ENCODE measurements around the gene KRT13. TPM values are rescaled to one million over a fixed set of nuclear protein-coding genes. Genes with fewer than 3 reads are reported as not detected.
A peak's percentile ranks its signal among the peaks of the same experiment; 100 is the strongest.

Gene KRT13
- total and polyA plus RNA-seq, 2 of the 4 experiments (the other 2 are of a cell fraction), result 0.18 to 0.56 TPM

DNA sequence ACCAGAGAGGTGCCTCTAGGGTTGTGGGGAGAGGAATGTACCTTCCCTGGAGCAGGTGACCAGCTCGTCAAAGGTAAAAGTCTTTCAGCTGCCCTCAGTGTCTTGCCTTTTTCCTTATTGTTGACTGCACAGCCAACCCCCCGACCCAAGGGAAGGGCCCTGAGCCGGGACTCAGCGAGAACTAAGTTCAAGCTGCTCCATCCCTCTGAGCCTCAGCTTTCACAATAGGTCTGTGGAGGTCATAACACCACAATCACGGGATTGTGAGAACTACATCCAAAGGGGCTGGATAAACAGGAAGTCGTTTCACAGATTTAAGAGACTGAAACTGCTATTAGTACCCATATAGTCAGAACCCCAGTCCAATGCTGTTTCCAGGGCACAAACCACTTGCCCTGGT, 13.1 kb downstream of the KRT13 start:
- H4K8ac ChIP-seq (ENCODE audit: low read depth in 2 of 2, low read length in 2 of 2), result peak overlapping the region in 1 of 2 experiments; percentile 40; a peak in 1 of 4 replicates
- H2AK9ac ChIP-seq (replicated peaks; ENCODE audit: low read depth, low read length, poor library complexity), result no peak overlapping the region
- BruUV-seq (replicated peaks), result no TSS peak
- H3K4me3 ChIP-seq (ENCODE audit: insufficient read depth, low read depth, low read length), result no peak overlapping the region
- dilution Hi-C loops (cut with HindIII; ENCODE audit: low sequenced_read_pairs, unreplicated experiment), result no loop called here
- DNase-seq (peak; percentile 33), ATAC-seq (ENCODE audit: low read depth) (no peak)
- in situ Hi-C loops (cut with MboI; ENCODE audit: low sequenced_read_pairs), result no loop called here
- no peaks in the 10 kb centered on the region for H3K9me3 ChIP-seq (ENCODE audit: control insufficient read depth, insufficient read depth, low read length)
- H3K27ac ChIP-seq (ENCODE audit: insufficient read depth, low read length), result no peak overlapping the region
- no peak overlapping the region for H2AK5ac ChIP-seq (ENCODE audit: low read depth, low read length)
- H4K5ac ChIP-seq (ENCODE audit: low read depth, low read length), result peak overlapping the region; percentile 21
- no peak overlapping the region for H3K56ac ChIP-seq (ENCODE audit: extremely low read depth, insufficient read depth, low read length)
- no peak overlapping the region for H2AFZ ChIP-seq (replicated peaks; ENCODE audit: low read length, poor library complexity)
- peak overlapping the region; percentile 44; the same call in 1 of the 2 replicates for H3K14ac ChIP-seq (replicated peaks; ENCODE audit: low read depth, low read length)
- CTCF ChIA-PET, result interaction anchor here (1.1 kb wide), 1 partner anchor 636 kb away, joined by 4 read pairs; no protein-coding TSS in a partner anchor
- no peaks in the 10 kb centered on the region for H3K79me1 ChIP-seq (ENCODE audit: low read depth in 1 of 2, low read length in 2 of 2)
- peak overlapping the region; percentile 21; the same call in 1 of the 2 replicates for H3K18ac ChIP-seq (ENCODE audit: low read depth, low read length)
- peak overlapping the region; percentile 71; the same call in 1 of the 2 replicates for H3K4ac ChIP-seq (ENCODE audit: low read depth, low read length)
- 71% methylated on average over 3 of the region's 6 CpGs; no CpG with 5 or more reads in 1 of the 2 experiments for WGBS, 2 experiments (ENCODE audit: extremely low coverage in 2 of 2, insufficient read length in 1 of 2)
- TF ChIP-seq POLR2A (IDR thresholded peaks at IDR 0.05; ENCODE audit: low read depth, low read length) (no peak), BHLHE40 (IDR thresholded peaks at IDR 0.05; ENCODE audit: low read depth, low read length) (no peak), MAZ (IDR thresholded peaks at IDR 0.05; ENCODE audit: borderline replicate concordance, low read depth, low read length) (no peak), CEBPB (IDR thresholded peaks at IDR 0.05; ENCODE audit: low read depth, low read length) (no peak), FOS (IDR thresholded peaks at IDR 0.05; ENCODE audit: low read depth, low read length) (no peak), MXI1 (IDR thresholded peaks at IDR 0.05; ENCODE audit: borderline replicate concordance, low read depth, low read length) (no peak), SMC3 (IDR thresholded peaks at IDR 0.05; ENCODE audit: low read depth, low read length) (no peak), RCOR1 (IDR thresholded peaks at IDR 0.05; ENCODE audit: insufficient replicate concordance, low read length) (no peak), RAD21 (IDR thresholded peaks at IDR 0.05; ENCODE audit: low read length) (no peak), CHD1 (IDR thresholded peaks at IDR 0.05; ENCODE audit: low read depth, low read length) (no peak), MAFK (IDR thresholded peaks at IDR 0.05; ENCODE audit: low read depth, low read length) (no peak), NFE2L2 (IDR thresholded peaks at IDR 0.05; ENCODE audit: low read depth, low read length) (no peak), RFX5 (IDR thresholded peaks at IDR 0.05; ENCODE audit: low read depth, low read length) (no peak)
- TF ChIP-seq, protein P1, sequence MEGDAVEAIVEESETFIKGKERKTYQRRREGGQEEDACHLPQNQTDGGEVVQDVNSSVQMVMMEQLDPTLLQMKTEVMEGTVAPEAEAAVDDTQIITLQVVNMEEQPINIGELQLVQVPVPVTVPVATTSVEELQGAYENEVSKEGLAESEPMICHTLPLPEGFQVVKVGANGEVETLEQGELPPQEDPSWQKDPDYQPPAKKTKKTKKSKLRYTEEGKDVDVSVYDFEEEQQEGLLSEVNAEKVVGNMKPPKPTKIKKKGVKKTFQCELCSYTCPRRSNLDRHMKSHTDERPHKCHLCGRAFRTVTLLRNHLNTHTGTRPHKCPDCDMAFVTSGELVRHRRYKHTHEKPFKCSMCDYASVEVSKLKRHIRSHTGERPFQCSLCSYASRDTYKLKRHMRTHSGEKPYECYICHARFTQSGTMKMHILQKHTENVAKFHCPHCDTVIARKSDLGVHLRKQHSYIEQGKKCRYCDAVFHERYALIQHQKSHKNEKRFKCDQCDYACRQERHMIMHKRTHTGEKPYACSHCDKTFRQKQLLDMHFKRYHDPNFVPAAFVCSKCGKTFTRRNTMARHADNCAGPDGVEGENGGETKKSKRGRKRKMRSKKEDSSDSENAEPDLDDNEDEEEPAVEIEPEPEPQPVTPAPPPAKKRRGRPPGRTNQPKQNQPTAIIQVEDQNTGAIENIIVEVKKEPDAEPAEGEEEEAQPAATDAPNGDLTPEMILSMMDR (conservative IDR thresholded peaks at IDR 0.05; ENCODE audit: low read depth, low read length), result no peak
- TF ChIP-seq, protein P2, sequence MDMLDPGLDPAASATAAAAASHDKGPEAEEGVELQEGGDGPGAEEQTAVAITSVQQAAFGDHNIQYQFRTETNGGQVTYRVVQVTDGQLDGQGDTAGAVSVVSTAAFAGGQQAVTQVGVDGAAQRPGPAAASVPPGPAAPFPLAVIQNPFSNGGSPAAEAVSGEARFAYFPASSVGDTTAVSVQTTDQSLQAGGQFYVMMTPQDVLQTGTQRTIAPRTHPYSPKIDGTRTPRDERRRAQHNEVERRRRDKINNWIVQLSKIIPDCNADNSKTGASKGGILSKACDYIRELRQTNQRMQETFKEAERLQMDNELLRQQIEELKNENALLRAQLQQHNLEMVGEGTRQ (IDR thresholded peaks at IDR 0.05; ENCODE audit: low read depth, low read length), result no peak
- TF ChIP-seq, protein P3, sequence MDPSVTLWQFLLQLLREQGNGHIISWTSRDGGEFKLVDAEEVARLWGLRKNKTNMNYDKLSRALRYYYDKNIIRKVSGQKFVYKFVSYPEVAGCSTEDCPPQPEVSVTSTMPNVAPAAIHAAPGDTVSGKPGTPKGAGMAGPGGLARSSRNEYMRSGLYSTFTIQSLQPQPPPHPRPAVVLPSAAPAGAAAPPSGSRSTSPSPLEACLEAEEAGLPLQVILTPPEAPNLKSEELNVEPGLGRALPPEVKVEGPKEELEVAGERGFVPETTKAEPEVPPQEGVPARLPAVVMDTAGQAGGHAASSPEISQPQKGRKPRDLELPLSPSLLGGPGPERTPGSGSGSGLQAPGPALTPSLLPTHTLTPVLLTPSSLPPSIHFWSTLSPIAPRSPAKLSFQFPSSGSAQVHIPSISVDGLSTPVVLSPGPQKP (IDR thresholded peaks at IDR 0.05; ENCODE audit: borderline replicate concordance, low read depth, low read length), result no peak
- H3K27me3 ChIP-seq (ENCODE audit: control insufficient read depth, insufficient read depth, low read length), result no peaks in the 10 kb centered on the region
- H2BK120ac ChIP-seq (ENCODE audit: low read depth, low read length), result peak overlapping the region; percentile 53; the same call in 1 of the 2 replicates
- 0 out of 2 replicates have a peak overlapping the region, but pooled peaks have one; percentile 39 for H4K91ac ChIP-seq (ENCODE audit: insufficient read depth, low read depth, low read length)
- H2BK20ac ChIP-seq (ENCODE audit: low read depth, low read length), result 0 out of 2 replicates have a peak overlapping the region, but pooled peaks have one; percentile 26
- no peak overlapping the region for H3K9ac ChIP-seq (ENCODE audit: low read depth, low read length)
- peak overlapping the region; percentile 29; the same call in 1 of the 2 replicates for H3K23ac ChIP-seq (ENCODE audit: low read depth, low read length)
- peak overlapping the region; percentile 95; the same call in 2 of the 3 replicates for H2BK15ac ChIP-seq (ENCODE audit: low read depth, low read length)
- H3K9me1 ChIP-seq (ENCODE audit: insufficient read depth, low read length), result peaks cover 18% of the 10 kb centered on the region
- no peaks in the 10 kb centered on the region for H4K20me1 ChIP-seq (ENCODE audit: insufficient read depth, low read length)
- POLR2A ChIA-PET (ENCODE audit: unreplicated experiment), result no interaction called here
- no peak overlapping the region for H3K4me2 ChIP-seq (ENCODE audit: low read depth, low read length)
- no peak overlapping the region for H2BK5ac ChIP-seq (ENCODE audit: low read depth, low read length, poor library complexity, severe bottlenecking)
- intact Hi-C loops (cut with micrococcal nuclease), result no loop called here
- peaks cover 17% of the 10 kb centered on the region for H3K4me1 ChIP-seq (ENCODE audit: control insufficient read depth, insufficient read depth, low read length)
- no peaks in the 10 kb centered on the region for H3K36me3 ChIP-seq (ENCODE audit: control insufficient read depth, insufficient read depth, low read length)

Measured in IMR-90 (cell line).